GM19438 (cell line): ENCODE results near the gene TBC1D17.

ENCODE experiments used
- ATAC-seq: cut with Tn5 transposase; IDR thresholded peaks from one replicate; pipeline ENCODE4 v1.9.1; 2021; ENCODE audit warnings: low read depth; ENCODE audit not compliant: unreplicated experiment

The TBC1D17 gene

DNA sequence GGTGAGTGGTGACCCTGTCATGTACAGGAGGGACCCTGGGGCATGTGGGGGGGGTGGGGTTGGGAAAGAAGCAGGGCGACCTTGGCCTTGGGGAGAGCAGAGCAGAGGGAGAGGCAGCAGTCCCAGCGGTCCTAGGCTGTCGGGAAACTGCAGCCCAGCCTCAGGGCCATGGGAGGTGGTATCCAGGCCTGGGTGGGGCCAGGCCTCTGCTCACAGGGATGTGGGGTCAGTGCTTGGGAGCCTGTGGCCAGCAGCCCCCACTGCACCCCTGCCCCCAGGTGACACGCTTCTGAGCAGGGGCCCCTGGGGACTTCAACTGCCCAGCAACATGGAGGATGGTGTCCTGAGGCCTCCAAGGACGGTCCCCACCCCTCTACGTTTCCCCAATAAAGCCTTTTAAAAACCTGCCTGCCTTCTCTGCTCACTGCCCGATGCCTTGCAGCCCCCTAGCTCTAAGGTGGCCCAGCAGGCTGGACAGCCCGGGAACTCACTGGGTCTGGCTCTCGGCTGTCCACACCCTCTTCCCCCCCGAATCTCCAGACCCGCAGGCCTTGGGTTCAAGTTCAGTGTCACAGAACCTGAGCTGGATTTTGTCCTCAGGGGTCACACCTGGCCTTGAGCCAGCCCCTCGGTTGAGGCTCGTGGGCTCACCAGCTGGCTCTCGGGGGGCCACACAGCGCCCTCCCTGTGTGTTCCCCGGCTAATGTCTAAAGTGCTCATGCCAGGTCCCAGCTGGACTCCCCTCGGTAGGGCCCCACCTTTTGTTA is 17.0 kb upstream of the TBC1D17 start:
- ATAC-seq, result no peak

DNA sequence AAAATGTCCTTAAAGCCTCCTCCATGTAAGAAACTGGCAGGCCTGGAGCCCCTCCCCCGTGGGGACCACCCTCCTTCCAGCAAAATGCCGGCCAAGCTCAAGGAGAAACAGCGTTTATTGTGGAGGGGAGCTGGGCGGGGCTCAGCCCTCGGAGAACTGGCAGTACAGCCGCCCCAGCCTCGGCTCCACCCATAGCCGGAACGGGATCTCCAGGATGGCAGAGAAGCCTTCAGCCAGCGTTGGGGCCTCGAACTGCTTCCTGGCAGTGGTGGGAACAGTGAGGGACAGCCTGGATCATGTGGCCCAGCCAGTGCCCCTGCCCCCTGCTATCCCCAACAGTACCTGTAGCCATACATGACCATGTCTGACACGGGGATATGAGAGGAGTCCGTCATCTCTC is 16.4 kb upstream of the TBC1D17 start:
- no peak for ATAC-seq

DNA sequence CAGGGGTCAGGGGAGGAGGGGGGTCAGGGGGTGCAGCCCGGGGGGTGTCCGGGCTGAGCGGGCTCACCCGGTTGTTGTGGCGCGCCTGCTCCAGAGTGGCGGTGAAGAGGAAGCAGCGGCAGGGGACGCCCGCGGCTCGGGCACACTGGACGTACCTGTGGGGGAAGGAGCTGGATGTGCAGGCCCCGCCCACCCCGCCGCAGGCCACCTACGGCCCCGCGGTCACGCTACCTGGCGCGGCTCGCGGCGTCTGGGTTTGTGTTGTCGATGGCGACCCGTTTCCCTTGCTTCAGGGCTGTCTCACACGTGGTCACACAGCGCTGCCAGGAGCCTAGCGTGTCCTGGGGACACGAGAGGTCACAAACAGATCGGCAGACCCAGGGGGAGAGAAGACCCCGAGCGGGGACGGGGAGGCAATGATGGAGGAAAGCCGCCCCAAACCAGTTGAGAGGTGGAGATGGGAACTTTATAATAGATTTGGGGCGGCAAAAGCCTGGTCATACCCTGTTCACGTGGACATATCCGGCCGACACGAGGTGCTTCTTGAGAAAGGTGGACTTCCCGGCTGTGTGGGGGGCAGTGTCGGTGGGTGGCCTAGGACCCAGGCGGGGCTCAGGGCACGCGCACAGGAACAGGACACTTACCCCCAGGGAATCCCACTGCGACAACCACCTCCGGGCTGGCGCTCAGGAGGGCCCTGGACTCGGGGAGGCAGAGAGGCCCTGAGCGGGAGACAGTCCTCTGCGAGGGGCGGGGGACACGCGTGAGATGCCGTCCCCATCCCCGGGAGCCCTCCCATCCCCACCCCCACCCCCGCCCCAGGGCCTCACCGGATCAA is 15.7 kb upstream of the TBC1D17 start:
- ATAC-seq, result no peak

DNA sequence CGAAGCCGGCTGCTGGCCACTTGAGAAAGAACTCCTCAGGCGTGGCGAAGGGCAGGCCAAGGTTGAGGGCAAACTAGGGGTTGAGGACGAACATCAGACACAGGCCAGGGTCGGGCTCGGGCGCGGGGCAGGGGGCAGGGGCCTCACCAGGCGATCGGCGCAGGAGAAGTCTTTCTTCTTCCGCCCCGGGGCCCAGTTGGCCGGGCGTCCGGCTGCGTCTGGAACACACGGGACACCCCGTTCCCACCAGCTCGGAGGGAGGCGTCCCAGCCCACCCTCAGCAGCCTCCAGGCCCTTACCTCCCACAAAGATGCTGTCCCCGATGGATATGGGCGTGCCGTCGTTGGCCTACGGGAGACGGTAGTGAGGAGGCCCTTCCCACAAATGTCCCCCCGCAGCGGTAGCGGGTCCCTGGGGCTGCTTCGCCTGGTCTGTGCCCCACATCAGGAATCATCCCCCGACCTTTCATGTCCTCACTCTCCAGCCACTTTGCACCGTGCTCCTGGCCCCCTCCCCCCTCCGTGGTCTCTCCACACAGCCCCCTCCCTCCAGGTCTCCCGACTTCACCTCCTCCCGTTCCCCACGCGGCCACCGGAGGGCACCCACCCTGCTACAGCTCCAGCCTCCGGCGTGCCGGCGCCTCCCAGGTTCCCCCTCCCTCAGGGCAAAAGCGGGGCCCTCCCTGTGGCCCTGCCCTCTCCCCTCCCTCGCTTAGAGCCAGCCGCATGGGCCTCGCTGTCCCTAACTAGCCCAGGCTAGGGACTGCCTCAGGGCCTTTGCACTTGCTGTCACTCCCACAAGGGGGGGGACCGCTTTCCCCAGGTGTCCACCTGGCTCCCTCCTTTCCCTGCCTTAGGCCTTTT is 14.9 kb upstream of the TBC1D17 start:
- ATAC-seq, result no peak

DNA sequence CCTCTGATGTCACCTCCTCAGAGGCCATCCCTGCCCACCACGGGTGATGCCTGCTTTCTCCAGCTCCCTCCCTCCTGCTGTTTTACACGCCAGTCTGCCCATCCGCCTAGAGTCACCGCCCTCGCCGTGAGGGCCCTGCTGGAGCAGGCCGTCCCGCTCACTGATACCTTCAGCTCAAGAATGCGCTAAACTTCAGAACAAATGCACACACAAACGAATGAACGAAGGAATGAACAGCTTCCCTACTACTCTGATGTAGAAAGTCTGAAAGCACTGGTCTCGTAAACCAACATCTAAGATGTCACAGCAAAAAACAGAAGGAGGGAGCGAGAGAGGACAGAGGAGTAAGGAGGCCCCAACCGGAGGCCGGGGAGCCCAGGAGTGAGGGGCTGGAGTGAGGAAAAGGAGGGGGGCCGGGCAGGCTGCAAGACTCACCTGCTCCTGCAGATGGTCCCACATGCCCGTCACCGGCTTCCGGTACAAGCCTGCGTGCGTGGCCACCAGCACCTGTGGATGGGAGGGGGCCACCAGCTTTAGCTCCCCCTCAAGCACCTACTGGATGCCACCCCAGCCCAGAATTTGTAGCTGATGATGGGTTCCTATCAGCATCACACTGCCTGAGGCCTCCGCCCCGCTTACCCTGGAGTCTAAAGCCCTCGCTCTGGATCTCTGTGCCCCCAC is 14.1 kb upstream of the TBC1D17 start:
- no peak for ATAC-seq

DNA sequence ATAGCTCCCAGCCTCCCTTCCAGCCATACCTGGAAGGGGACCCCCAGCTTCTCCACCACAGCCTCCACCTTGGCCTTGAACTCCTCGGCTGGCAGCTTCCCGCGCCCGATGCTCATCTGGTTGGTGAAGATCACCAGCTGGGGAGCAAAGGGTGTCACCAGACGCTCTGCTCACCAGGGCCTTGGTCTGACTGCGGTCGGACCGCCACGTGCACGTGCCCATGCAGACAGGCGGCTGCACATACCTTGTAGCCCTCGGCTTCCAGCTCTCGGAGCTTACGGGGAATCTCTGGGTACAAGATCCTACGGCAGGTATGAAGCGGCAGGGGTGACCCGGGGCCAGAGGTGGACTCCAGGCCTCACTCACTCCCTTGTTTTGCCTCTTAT is 13.6 kb upstream of the TBC1D17 start:
- ATAC-seq, result no peak

DNA sequence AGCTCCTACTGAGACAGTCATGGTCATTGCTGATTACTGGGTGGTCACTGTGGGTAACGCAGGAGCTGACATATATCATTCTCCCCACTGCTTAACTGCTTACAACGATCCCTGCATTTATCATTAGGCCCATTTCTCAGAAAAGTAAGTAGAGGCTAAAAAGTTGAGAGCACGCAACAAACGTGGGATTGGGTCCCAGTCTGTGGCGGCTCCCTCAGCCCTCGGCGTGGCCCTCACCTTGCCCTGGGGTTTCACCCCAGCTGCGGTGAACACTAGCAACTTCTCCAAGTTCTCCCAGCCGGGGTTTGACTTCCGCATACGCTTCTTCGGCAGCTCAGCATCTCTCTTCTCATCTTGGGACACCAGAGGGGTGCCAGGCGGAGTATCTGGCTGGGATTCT is 12.6 kb upstream of the TBC1D17 start:
- ATAC-seq, result no peak

DNA sequence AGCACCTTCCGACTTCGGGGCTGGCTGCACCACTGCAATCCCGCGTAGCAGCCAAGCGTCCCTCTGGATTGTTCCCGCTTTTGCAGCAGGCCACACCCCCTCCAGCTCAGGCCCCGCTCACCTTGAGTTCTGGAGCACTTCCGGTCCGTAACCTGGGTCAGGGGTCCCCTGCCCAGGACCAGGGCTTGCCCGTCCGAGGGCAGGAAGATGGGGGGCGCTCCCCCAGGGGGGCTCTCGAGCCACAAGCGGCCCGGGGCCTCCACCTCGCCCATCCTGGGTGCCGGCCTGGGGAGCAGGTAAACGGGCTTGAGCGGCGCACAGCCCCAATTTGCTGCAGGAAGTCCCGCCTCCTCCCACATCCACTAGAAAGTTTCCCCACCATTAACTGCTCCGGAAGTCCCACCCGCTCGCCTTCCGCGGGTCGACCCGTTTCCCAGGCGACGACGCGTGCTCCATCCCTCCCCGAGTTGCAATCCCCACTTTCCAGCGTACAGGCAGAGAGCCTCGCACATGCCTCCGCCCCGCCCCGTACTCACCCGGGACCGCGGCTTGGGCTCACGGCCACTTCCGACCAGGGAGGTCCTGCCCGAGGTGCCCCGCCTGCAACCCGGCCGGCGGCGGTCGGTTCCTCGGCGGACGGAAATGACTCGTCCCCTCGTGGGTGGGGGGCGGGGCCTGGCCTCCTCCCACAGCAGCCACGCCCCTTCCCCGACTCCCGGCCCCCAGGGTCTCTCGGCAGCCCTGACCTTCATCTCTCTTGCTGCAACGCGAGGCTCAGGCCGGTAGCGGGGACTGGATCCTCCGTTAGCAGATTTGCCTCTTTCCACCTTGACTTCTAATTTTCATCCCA is 10.3 kb upstream of the TBC1D17 start, which contains the start of gene PNKP:
Gene PNKP, minus strand, starts transcription at position 644 of the 850 bp plus-strand sequence. Its CDS starts 372 bp downstream, at position 272.
- peak; percentile 34 for ATAC-seq

DNA sequence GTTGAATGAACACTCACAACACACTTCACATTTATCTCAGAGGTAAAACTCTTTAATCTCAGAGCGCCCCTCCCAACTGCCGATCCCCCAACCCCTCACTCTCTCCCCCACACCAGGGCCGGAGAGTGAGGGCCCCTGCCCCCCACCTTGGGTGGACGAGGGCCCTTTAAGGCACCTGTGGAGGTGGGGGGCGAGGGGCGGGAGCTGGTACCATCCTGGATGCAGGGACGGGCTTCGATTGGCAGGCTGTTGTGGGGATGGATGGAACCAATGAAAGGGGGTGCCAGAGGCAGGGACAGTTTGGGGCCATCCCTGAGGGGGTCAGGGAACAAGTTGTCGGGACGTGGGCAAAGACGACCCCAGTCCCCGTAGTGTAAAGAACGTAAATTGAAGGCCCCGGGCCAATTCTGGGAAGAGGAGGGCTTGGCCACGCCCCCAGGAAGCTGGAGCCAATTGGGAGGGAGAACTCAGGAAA is 8.5 kb upstream of the TBC1D17 start:
- ATAC-seq, result peak; percentile 10

DNA sequence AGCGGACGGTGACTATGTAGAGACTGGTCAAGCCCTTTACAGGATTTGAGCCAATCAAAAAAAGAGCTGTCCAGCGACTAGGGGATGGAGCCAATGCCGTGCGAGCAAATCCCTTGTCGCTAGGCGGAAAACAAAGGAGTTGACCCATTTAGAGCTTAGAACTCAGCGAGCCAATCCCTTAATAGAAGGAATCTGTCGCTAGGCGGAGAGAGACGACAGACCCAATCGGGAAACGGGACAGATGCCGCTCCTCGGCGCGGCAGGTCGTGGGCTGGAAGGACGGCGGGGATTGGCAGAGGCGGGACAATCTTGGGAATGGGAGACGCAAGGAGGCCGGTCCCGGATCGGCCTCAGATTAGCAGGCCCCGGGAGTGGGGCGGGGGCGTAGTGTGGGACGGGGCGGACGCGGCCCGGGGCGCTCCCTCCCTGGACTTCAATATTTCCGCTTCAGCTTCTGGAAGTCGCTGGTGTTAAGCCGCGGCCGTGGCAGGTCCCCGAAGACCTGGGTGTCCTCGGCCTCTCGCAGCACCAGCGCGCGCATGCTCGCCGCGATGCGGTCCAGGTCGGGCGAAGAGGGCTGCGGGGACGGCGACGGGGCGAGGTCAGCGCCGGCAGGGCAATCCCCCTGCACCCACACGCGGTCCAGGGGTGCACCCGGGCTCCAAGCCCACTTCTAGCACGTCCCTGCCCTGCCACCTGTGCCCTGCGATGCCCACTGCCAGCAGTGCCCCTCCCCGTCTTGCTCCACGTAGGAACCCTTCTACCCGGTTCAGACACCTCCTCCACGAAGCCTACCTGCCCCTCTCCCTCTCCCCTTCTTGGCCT is 7.8 kb upstream of the TBC1D17 start:
- peak; percentile 57 for ATAC-seq

DNA sequence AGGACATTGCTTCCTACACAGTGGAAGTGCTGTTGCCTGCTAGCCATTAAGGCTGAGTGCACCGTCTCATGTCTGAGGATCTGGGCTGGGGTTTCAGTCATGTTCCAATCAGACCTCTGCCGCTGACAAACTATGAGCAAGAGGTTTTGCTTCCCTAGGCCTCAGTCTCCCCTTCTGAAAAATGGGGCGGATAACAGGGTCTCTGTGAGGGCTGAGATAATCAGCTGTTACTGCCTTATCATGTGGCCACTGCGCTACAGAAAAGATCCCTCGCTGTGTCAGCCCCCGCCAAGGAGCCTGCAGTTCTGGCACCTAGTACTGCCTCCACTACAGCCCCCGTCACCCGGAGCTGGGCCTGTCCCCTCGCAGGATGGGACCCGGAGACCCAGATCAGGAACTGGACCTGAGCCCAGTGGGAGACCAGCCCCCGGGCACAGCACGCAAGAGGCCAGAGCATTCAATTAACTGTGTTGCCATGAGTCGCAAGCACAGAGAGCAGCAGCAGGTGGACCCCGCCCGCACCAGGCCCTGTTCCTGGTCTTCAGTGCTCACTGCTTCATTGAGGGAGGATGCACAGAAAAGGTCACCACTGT is 7.1 kb upstream of the TBC1D17 start:
- ATAC-seq, result no peak

DNA sequence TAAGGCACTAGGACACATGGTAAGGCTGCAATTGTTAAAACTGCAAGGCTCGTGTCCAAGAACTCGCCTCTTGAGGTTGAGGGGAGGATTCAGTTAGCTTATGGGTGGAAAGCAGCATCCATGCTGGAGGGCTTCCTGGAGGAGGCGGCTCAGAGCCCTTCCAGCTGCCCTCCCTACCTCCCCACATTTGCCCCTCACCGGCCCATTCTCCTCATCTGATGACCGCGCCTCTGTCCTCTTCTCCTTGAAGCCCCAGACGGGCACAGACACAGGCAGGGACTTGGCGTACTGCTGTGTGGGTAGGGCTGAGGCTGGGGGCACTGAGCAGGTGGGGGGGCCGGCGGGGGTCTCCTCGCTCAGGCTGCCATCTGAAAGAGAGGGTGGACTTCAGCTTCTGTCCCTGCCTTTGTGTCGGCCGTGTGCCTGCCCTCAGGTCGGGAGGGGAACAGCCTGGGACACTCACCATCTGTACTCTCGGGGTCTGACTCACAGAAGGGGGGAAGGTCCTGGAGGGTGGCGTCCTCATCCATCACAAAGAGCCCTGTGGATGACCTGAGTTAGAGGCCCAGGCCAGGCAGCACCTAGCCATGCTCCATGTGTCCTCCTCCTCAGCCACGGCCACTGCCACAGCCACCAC is 6.0 kb upstream of the TBC1D17 start:
- no peak for ATAC-seq

DNA sequence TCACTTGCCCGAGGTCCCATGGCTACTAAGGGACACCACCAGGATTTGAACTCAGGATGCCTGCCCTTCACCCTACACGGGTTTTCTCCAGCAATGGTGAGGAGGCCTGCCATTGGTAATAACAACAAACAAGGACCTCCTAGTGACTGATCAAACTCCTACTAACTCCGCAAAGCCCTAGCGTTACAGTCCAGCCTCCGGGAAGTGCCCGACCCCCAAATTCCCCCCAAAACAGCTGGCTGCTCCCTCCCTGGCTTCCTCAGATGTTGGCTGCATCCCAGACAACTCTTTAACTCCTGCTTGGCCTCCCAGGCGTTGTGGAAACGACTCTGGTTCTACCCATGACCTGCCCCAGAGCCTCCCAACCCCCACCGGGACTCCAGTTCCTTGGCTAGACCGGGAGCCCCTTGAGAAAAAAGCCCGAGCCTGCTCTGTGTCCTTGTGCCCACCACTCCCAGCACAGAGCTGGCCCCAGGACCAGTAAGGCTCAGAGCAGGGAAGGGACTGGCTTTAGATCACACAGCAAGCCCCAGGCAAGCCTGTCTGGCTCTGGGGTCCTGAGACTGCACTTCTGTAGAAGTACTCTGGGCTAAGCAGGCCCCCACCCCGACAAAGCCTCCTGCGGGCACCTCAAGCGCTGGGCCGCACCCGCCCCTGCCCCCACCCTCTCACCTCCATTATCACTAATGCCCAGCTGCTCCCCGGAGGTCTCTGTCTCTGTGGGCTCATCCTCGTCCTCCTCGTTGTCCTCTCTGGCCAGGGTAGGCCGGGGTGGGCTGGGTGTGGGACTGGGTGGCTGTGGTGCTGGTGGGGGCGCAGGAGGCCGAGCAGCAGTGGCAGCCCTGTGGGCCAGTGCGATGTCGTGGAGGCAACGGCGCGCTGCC is 5.0 kb upstream of the TBC1D17 start:
- no peak for ATAC-seq

DNA sequence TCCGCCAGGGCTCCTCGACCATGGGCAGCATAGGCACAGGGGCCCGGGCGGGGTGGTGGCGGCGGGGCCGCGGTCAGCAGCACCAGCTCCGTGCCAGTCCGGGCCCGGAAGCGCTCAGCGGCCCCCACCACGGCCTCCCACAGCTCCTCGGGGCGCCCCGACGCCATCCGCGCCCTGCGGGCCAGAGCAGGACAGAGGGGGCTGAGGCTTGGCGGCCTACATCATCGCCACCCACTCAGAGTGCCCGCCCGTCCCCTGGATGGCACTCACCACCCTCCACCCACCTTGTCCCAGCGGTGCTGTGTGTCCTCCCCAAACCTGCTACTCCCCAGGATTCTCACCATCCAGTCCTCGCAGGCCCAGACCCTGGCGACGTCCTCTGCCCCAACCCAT is 4.4 kb upstream of the TBC1D17 start:
- ATAC-seq, result no peak

DNA sequence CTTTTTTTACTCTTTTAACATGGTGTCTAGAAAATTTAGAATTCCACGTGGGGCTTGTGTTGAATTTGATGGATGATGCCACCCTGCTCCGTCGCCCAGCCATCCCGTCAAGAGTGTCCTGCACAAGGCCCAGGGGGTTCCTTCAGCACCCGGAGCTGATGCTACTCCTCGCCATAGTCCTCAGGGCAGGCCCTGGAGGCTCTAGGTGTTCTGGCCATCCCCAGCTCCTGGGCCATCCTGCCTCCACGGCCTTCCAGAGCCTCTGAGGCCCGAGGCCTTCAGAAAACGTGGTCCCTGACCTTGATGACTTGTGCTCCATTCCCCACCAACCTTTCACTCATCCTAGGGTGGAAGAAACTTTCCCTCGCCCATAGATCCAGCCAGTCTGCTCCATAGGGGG is 3.7 kb upstream of the TBC1D17 start:
- no peak for ATAC-seq

DNA sequence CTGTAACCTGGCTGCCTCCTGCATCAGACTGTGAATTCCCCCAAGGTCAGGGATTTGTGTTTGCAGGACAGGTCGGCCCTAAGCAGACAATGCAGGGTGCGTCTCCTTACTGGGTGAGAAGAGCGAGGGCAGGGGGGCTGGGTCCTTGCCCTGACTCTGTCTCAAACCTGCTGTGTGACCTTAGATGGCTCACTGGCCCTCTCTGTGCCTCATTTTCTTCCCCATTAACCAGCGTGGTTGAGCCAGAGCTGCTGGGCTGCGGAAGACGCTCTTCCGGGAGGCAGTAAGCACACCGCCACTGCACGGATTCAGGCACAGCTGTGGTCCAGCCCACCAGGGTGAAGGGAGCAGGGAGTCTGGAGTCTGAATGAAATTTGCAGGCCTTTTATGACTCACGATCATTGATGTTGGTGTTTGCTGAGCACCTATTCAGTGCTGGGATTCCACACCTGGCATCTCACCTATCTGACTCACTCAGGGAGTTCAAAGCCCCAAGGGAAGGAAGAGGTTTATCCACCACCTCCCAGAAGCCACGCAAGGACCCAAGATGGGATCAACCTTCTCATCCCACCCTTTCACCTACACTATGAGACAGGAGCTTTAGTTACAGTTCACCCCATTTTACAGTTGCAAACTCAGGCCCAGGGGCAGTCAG is 2.9 kb upstream of the TBC1D17 start:
- ATAC-seq, result no peak
